Activated CD4-positive, CD25-positive, alpha-beta regulatory T cell treated with anti-CD3 and anti-CD28 coated beads, Interleukin-2, amount 50 U/mL, for 24 hours (primary cell): ENCODE measurements around the gene GALNT3.

Source experiments
- ATAC-seq, 2 donors: fragments of 150-1000 bp; cut with Tn5 transposase; one replicate each; pipeline ENCODE4 v1.10.0; 2021; ENCODE audit warnings: mild to moderate bottlenecking in 1 of 2, moderate library complexity in 1 of 2

GALNT3 gene

GRCh38 chr2:165720511-165720910 lies 73.5 kb downstream of the GALNT3 start:
- ATAC-seq, result no peak

- ATAC-seq, result no peak
Observed at GRCh38 chr2:165718610-165719210, 75.3 kb downstream of the GALNT3 start.

DNA sequence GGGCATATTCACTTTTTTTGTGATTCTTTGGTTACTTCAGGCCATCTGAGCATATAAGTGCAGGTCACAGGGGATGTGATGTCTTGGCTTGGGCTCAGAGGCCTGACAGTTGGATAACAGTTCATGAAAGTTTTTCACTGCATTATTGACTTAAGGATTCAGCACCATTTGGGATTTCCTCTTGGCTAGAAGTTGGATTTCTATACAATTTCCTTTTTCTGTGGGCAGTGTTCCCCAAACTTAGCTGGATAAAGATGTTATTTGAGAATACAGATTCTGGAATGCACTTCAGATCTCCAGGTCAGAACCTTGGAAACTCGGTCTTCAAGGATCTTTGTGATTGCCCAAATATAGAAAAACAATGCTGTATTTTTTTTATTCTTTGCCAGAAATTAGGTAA lies 78.0 kb downstream of the GALNT3 start:
- no peak for ATAC-seq

DNA sequence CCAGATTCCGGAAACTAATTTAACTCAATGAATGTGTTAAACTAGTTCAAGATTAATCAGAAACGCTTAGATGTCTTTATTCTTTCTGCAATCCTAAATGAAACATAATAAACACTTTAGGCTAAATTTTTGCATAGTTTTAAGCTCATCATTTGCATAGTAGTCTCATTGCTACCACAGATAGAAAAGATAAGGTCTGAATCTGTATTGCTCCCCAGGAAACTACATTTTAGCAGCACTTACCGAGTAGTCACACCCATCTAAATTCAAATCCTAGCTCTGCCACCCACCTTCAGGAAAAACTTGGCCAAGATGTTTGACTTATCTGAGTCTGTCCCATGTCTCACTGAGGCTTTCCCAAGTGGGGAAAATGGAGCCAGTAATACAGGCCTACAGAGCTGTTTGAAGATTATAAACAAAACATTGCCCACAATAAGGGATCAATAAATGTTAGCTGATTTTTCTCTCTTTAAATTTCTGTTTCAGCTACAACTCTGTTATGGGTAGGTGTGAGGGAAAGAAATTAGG lies 87.0 kb downstream of the GALNT3 start:
- no peak for ATAC-seq

DNA sequence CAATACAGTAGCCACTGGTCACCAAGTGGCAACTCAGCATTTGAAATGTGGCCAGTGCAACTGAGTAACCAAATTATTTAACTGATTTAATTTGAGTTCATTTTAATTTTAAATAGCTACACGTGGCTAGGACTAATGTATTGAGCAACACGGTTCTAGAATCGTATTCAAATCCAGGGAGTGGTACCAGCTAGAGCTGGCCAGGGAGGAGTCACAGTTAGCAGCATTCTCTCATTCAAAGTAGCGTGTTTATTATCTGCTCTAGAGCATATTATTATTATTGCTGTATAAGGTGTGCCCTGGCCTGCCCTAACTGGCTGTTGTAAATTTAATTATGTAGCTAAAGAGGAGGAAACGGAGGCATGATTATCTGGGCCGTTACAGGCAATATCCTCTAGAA lies 92.9 kb downstream of the GALNT3 start:
- ATAC-seq, result no peak

- no peak for ATAC-seq
Observed at GRCh38 chr2:165700531-165700930, 93.5 kb downstream of the GALNT3 start.

- ATAC-seq, result no peak
Observed at GRCh38 chr2:165699946-165700345, 94.1 kb downstream of the GALNT3 start.

DNA sequence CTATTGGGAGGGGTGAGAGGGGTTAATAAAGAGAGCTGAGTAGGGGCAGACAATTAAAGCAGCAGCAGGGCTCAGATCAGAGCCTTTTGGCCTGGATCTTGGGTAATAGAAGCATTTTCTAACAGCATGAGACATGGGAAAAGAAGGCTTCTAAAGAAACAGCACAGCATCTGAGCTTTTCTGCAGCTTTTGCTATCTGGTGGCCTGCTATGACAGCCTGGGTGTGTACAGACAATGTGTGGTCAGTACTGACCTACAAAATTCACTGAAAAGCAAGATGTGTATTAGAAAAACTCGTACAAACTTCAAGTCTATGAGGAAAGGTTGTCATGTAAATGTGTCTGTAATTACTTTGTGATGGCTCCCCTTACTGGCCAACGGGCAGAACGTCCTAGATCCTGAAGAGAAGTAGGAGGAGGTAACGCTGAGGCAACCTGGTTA lies 95.6 kb downstream of the GALNT3 start:
- peak in 1 of 2 donors; percentile 51 for ATAC-seq

- ATAC-seq, result no peak
Observed at GRCh38 chr2:165697748-165698443, 96.2 kb downstream of the GALNT3 start.
